ENCODE data around the gene CFAP299.
A peak's percentile ranks its signal among the peaks of the same experiment; 100 is the strongest.
"Not testable (repeated sequence)": the region's sequence is repeated elsewhere in the genome, so short reads cannot be mapped to it uniquely, and the experiment has no call there.

Gene CFAP299

GRCh38 chr4:80333121-80333520 lies 2.4 kb upstream of the CFAP299 start:
- no peak for DNase-seq (ENCODE audit: low spot score)

DNA sequence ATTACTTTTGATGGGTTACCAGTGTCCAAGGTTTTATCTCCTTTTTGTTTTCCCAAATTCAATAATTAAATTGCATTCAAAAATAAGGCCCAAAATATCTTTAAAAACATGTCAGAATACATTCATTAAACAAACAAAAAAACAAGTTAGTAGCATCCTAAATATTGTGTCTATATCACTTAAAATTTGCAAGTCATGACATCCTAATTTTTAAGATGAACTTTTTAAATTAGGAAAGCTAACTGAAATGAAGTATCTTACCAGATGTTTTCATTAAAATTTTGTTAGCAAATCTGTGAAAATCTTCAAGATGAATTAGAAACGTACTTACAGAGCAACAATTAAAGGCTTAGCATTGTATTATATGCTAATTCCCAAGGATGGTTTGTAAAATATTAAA lies 962 bp upstream of the CFAP299 start:
- no peak for DNase-seq (ENCODE audit: low spot score)

GRCh38 chr4:80335226-80335553 lies 340 bp upstream of the CFAP299 start:
- DNase-seq (ENCODE audit: low spot score): no peak

- no peak for DNase-seq (ENCODE audit: low spot score)
Measured at GRCh38 chr4:80336582-80336981, 1.1 kb downstream of the CFAP299 start.

DNA sequence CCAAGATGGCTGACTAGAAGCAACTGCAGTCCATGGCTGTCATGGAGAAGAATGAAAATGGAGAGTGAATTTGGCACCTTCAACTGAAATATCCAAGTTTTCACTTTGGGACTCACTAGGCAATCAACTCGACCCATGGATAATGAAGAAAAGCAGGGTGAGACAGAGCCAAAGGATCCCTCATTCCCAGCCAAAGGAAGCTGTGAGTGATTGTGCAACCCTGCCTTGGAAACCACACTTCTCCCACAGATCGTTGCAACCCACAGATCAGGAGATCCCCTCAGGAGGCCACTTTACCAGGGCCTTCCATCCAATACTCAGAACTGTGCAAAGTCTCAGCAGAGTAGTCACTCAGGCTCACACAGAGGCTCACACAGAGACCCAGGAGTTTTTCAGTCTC lies 4.5 kb downstream of the CFAP299 start:
- no peak for DNase-seq (ENCODE audit: low spot score)

- DNase-seq (ENCODE audit: low spot score): not testable (repeated sequence)
Measured at GRCh38 chr4:80342684-80343083, 7.2 kb downstream of the CFAP299 start.

DNA sequence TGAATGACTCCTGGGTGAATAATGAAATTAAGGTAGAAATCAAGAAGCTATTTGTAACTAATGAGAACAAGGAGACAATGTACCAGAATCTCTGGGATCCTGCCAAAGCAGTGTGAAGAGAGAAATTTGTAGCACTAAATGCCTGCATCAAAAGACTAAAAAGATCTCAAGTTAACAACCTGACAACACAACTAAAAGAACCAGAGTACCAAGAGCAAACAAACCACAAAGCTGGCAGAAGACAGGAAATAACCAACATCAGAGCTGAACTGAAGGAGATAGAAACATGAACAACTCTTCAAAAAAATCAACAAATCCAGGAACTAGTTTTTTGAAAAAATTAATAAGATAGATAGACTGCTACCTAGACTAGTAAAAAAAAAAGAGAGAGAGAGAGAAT lies 8.4 kb downstream of the CFAP299 start:
- DNase-seq (ENCODE audit: low spot score): no peak

DNA sequence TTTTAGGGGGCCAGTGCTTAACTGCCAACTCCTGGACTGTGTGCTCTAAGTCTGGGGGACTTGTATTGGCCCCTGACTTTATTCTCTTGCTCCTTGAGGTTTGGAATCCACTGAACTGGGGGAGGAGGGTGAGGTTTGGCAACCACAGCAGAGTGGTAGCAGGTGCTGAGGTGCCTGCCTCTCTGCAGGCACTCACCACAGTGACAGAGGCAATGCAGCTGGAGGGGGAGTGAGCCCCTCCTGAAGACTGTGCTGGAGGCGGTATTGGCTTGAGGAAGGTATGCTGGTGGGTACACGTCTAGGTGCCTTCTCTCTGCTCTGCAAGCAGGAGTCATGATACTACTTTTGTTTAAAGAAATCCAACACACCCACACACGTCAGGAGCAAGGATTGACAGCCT lies 24.6 kb downstream of the CFAP299 start:
- no peak for DNase-seq (ENCODE audit: low spot score)

GRCh38 chr4:80360900-80361299 lies 25.4 kb downstream of the CFAP299 start:
- no peak for DNase-seq (ENCODE audit: low spot score)

GRCh38 chr4:80361329-80361900 lies 25.9 kb downstream of the CFAP299 start:
- DNase-seq (ENCODE audit: low spot score): peak; percentile 44

DNA sequence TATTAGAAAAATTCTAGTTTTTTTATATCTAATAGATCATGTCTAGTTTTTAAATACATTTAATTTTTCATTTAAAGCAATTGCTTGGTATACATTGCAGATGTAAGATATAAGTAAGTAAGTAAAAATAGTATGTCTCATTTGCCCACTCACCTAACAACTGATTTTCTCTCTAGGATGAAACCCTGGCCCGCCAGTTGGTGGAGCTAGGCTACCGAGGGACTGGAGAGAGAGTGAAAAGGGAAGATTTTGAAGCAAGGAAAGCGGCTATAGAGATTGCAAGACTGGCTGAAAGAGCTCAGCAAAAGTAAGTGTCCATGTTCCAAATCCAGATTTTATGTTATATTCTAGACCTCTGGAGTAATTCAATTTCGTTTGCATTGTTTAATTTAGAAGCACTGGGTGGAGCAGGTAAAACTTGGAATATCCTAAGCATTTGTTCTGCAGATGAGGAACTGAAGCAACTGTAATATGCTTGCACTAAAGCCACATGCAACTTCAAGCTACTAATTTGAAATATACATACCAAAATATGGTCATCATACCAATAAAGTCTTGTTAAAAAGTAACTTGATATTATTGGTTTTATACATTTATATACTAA lies 27.1 kb downstream of the CFAP299 start:
- DNase-seq (ENCODE audit: low spot score): peak; percentile 41

GRCh38 chr4:80365928-80366327 lies 30.4 kb downstream of the CFAP299 start:
- DNase-seq (ENCODE audit: low spot score): peak; percentile 60

GRCh38 chr4:80367737-80368136 lies 32.2 kb downstream of the CFAP299 start:
- DNase-seq (ENCODE audit: low spot score): no peak

GRCh38 chr4:80370635-80371034 lies 35.1 kb downstream of the CFAP299 start:
- DNase-seq (ENCODE audit: low spot score): no peak

DNA sequence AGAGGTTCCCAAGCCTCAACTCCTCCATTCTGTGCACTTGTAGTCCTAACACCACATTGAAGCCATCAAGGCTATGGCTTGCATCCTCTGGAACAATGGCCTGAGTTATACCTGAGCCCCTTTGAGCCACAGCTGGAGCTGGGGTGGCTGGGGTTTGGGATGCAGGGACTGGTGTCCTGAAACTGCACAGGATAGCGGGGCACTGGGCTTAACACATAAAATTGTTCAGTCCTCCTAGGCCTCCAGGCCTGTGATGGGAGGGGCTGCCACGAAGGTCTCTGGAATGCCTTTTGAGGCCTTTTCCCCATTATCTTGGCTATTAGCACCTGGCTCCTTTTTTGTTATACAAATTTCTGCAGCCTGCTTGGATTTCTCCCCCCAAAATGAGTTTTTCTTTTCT lies 35.5 kb downstream of the CFAP299 start:
- DNase-seq (ENCODE audit: low spot score): no peak

DNA sequence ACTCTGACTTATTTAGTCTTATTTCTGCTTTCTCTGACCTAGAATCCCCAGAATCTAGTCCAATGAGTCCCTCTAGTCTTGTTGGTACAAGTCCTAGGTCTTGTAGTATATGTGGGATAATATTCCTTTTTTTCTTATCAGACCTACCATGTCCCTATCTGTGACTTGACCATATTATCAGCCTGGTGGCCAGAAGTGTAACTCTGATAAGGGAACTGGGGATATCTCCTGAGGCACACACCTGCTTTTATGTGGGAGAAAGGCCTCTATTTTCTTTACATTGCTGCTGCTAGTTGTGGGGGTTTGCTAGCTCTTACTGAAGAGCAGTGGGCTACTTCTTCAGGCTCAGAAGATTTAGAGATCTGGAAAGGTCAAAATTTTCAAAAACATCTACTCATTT lies 38.6 kb downstream of the CFAP299 start:
- DNase-seq (ENCODE audit: low spot score): no peak

GRCh38 chr4:80382090-80382832 lies 46.7 kb downstream of the CFAP299 start:
- no peak for DNase-seq (ENCODE audit: low spot score)

DNA sequence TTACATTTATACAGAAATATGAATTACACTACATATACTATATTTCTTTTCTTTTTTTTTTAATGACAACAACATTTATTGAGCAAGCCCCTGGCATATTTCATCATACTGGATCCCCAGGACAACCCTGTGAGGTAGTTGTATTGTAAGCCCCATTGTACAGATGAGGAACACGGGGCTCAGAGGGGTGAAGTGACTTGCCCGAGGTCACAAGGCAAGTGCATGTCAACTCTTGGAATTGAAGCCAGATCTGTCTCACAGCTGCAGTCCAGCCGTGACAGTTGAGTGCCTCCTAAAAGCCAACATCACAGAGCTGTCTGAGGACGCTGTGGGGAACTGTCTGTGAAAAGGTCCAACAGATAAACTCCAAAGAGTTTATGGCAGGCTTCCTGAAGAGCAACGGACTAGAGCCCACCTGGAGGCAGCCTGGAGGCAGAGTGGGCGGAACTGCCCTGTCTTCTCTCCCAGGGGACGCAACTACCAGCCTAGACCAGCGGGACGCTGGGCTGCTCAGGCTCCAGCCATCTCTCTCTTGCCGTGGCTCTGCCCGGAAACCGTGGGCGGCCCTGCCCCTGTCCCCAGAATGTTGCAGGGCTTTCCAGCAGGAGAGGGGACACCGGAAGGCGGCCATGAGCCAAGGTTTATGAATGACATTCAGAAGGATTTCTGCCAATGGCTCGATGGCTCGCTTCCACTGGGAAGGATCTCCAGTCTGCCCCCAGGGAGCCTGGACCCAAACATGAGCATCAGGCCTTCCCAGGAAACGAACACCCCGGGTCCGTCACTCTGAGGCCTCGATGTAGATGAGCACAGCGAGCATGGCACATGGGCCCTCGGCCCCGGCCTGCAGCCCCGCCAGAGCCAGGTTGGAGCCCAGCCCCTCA lies 50.1 kb downstream of the CFAP299 start:
- no peak for DNase-seq (ENCODE audit: low spot score)

- no peak for DNase-seq (ENCODE audit: low spot score)
Measured at GRCh38 chr4:80386281-80386886, 50.9 kb downstream of the CFAP299 start.

DNA sequence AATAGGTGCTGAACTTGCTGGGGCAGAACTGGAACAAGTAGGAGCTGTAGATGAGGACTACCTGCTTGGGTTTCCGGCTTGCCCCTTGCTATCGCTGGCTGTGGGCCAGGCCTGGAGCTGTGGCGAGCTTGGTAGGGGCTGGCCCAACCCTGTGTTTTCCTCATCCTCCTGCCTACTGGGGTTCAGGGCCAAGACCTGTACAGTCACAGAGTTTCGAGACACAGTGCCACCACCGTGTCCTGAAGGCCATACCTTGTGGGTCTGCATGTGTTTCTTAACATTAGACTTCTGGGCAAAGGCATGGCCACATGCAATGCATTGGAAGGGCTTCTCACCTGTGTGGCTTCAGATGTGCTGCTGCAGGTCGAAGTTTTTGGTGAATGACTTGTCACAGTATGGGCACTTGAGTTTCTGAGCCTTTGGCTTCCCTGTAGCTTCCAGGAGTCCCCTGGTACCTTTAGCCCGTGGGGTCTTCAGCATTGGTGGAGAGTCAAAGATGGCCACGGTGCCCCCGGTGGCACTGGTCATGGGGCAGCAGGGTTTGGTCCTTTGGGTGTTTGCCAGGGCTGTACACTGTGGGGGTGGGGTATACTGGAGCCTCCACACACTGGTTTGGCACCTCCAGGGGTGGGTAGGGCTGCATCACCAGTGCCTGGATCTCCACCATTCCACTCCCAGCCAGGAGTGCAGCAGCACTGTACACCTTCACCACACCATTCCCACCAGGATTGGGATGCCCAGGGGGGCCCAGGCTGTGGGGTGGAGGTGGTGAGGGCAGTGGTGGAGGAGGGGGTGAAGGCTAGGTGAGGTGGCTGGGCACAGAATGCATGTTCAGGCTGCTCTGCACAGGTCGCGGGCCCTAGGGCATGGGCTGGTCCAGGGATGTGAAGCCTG lies 52.1 kb downstream of the CFAP299 start:
- no peak for DNase-seq (ENCODE audit: low spot score)

- no peak for DNase-seq (ENCODE audit: low spot score)
Measured at GRCh38 chr4:80388284-80388607, 52.7 kb downstream of the CFAP299 start.
